Stimulated activated effector memory CD8-positive, alpha-beta T cell treated with anti-CD3 and anti-CD28 coated beads, Interleukin-12 subunit alpha, Interleukin-12 subunit beta, amount 100 ng/mL, for 72 hours (primary cell): Measurements from ENCODE around the gene STEAP3.

Experiments
- ATAC-seq: fragments of 150-1000 bp; cut with Tn5 transposase; 2 replicates; pipeline ENCODE4 v1.10.0; 2021
- DNase-seq, 2 donors: peaks; one replicate each; pipeline ENCODE4 v3.0.0; 2021 to 2022; ENCODE audit warnings: low spot score in 2 of 2
- H3K27ac Mint-ChIP-seq: one replicate; pipeline ENCODE4 v1.8.0; 2022; ENCODE audit warnings: mild to moderate bottlenecking, mixed read lengths
- H3K36me3 Mint-ChIP-seq: one replicate; pipeline ENCODE4 v1.8.0; 2022; ENCODE audit warnings: mild to moderate bottlenecking, mixed read lengths
- H3K4me1 Mint-ChIP-seq: one replicate; pipeline ENCODE4 v1.8.0; 2022; ENCODE audit warnings: mixed read lengths
- H3K4me3 Mint-ChIP-seq: one replicate; pipeline ENCODE4 v1.8.0; 2022; ENCODE audit warnings: mild to moderate bottlenecking, mixed read lengths
- H3K9me3 Mint-ChIP-seq: one replicate; pipeline ENCODE4 v1.8.0; 2022; ENCODE audit warnings: mixed read lengths

STEAP3 gene

GRCh38 chr2:119214453-119215037 is 9.1 kb upstream of the STEAP3 start:
- H3K9me3 Mint-ChIP-seq = no peaks in the 10 kb centered on the region
- DNase-seq (no peak), ATAC-seq (no peak)
- H3K4me3 Mint-ChIP-seq = no peak overlapping the region
- no peaks in the 10 kb centered on the region for H3K36me3 Mint-ChIP-seq
- H3K4me1 Mint-ChIP-seq = no peaks in the 10 kb centered on the region
- H3K27ac Mint-ChIP-seq = no peak overlapping the region

GRCh38 chr2:119216994-119217393 is 6.6 kb upstream of the STEAP3 start:
- Mint-ChIP-seq H3K36me3 (no peaks in the 10 kb centered on the region), H3K4me3 (no peak overlapping the region), H3K4me1 (no peaks in the 10 kb centered on the region), H3K9me3 (no peaks in the 10 kb centered on the region), H3K27ac (no peak overlapping the region)
- DNase-seq (no peak), ATAC-seq (no peak)

GRCh38 chr2:119218478-119219064 is 5.1 kb upstream of the STEAP3 start:
- Mint-ChIP-seq H3K9me3 (no peaks in the 10 kb centered on the region), H3K4me1 (no peaks in the 10 kb centered on the region), H3K4me3 (no peak overlapping the region), H3K27ac (peak overlapping the region; percentile 54), H3K36me3 (no peaks in the 10 kb centered on the region)
- ATAC-seq (no peak), DNase-seq (no peak)

- Mint-ChIP-seq H3K4me1 (no peaks in the 10 kb centered on the region), H3K36me3 (no peaks in the 10 kb centered on the region), H3K9me3 (no peaks in the 10 kb centered on the region), H3K4me3 (no peak overlapping the region), H3K27ac (no peak overlapping the region)
- ATAC-seq = no peak
- DNase-seq = no peak
Observed at GRCh38 chr2:119219873-119220272, 3.8 kb upstream of the STEAP3 start.

- H3K4me3 Mint-ChIP-seq = no peak overlapping the region
- H3K27ac Mint-ChIP-seq = no peak overlapping the region
- no peak for DNase-seq
- no peak for ATAC-seq
- H3K36me3 Mint-ChIP-seq = no peaks in the 10 kb centered on the region
- H3K4me1 Mint-ChIP-seq = no peaks in the 10 kb centered on the region
- H3K9me3 Mint-ChIP-seq = no peaks in the 10 kb centered on the region
Observed at GRCh38 chr2:119220720-119221301, 2.8 kb upstream of the STEAP3 start.

- DNase-seq (no peak), ATAC-seq (no peak)
- H3K9me3 Mint-ChIP-seq = no peaks in the 10 kb centered on the region
- no peak overlapping the region for H3K27ac Mint-ChIP-seq
- H3K4me1 Mint-ChIP-seq = no peaks in the 10 kb centered on the region
- no peak overlapping the region for H3K4me3 Mint-ChIP-seq
- H3K36me3 Mint-ChIP-seq = no peaks in the 10 kb centered on the region
Observed at GRCh38 chr2:119221609-119222008, 2.0 kb upstream of the STEAP3 start.

GRCh38 chr2:119222213-119222612 is 1.4 kb upstream of the STEAP3 start:
- DNase-seq (no peak), ATAC-seq (no peak)
- Mint-ChIP-seq H3K36me3 (no peaks in the 10 kb centered on the region), H3K27ac (no peak overlapping the region), H3K4me1 (no peaks in the 10 kb centered on the region), H3K4me3 (peak overlapping the region; percentile 45), H3K9me3 (no peaks in the 10 kb centered on the region)

- Mint-ChIP-seq H3K36me3 (no peaks in the 10 kb centered on the region), H3K4me1 (no peaks in the 10 kb centered on the region), H3K9me3 (no peaks in the 10 kb centered on the region), H3K27ac (no peak overlapping the region), H3K4me3 (peak overlapping the region; percentile 45)
- DNase-seq = no peak
- ATAC-seq = no peak
Observed at GRCh38 chr2:119222863-119223520, 642 bp upstream of the STEAP3 start.

GRCh38 chr2:119224391-119225104 is 914 bp downstream of the STEAP3 start:
- H3K36me3 Mint-ChIP-seq = no peaks in the 10 kb centered on the region
- no peaks in the 10 kb centered on the region for H3K4me1 Mint-ChIP-seq
- no peaks in the 10 kb centered on the region for H3K9me3 Mint-ChIP-seq
- H3K27ac Mint-ChIP-seq = no peak overlapping the region
- peak overlapping the region; percentile 45 for H3K4me3 Mint-ChIP-seq
- ATAC-seq = no peak
- no peak for DNase-seq

- Mint-ChIP-seq H3K4me1 (no peaks in the 10 kb centered on the region), H3K27ac (no peak overlapping the region), H3K36me3 (no peaks in the 10 kb centered on the region), H3K4me3 (no peak overlapping the region), H3K9me3 (no peaks in the 10 kb centered on the region)
- ATAC-seq = no peak
- no peak for DNase-seq
Observed at GRCh38 chr2:119225105-119225865, 1.7 kb downstream of the STEAP3 start.

GRCh38 chr2:119225926-119226325 is 2.3 kb downstream of the STEAP3 start:
- H3K36me3 Mint-ChIP-seq = no peaks in the 10 kb centered on the region
- H3K27ac Mint-ChIP-seq = no peak overlapping the region
- H3K9me3 Mint-ChIP-seq = no peaks in the 10 kb centered on the region
- ATAC-seq (no peak), DNase-seq (no peak)
- H3K4me1 Mint-ChIP-seq = no peaks in the 10 kb centered on the region
- no peak overlapping the region for H3K4me3 Mint-ChIP-seq

GRCh38 chr2:119227346-119227745 is 3.7 kb downstream of the STEAP3 start:
- Mint-ChIP-seq H3K4me1 (no peaks in the 10 kb centered on the region), H3K4me3 (no peak overlapping the region), H3K36me3 (no peaks in the 10 kb centered on the region), H3K9me3 (no peaks in the 10 kb centered on the region), H3K27ac (no peak overlapping the region)
- ATAC-seq = no peak
- DNase-seq = no peak

- H3K36me3 Mint-ChIP-seq = no peaks in the 10 kb centered on the region
Observed at GRCh38 chr2:119228136-119228535, 4.5 kb downstream of the STEAP3 start.

GRCh38 chr2:119228964-119229363 is 5.3 kb downstream of the STEAP3 start:
- Mint-ChIP-seq H3K9me3 (no peaks in the 10 kb centered on the region), H3K4me1 (no peaks in the 10 kb centered on the region), H3K36me3 (no peaks in the 10 kb centered on the region), H3K4me3 (no peak overlapping the region), H3K27ac (no peak overlapping the region)
- ATAC-seq (no peak), DNase-seq (no peak)

More at GRCh38 chr2:119228136-119228535, 4.5 kb downstream of the STEAP3 start:
- Mint-ChIP-seq H3K4me1 (no peaks in the 10 kb centered on the region), H3K9me3 (no peaks in the 10 kb centered on the region), H3K4me3 (no peak overlapping the region), H3K27ac (no peak overlapping the region)
- no peak for ATAC-seq
- DNase-seq = no peak

- no peak for DNase-seq
- ATAC-seq = no peak
- H3K9me3 Mint-ChIP-seq = no peaks in the 10 kb centered on the region
Observed at GRCh38 chr2:119229716-119230115, 6.1 kb downstream of the STEAP3 start.

More at GRCh38 chr2:119229716-119230115, 6.1 kb downstream of the STEAP3 start:
- H3K27ac Mint-ChIP-seq = no peak overlapping the region
- no peak overlapping the region for H3K4me3 Mint-ChIP-seq
- no peaks in the 10 kb centered on the region for H3K4me1 Mint-ChIP-seq
- H3K36me3 Mint-ChIP-seq = no peaks in the 10 kb centered on the region
